Vagina (tissue), 2 donors: Measurements from ENCODE around the gene EXPH5.

ENCODE experiments used
- CTCF ChIP-seq, 3 experiments: fragments of 450-650 bp in 2 of 3; fragments of 200-600 bp in 1 of 3; sonication (generic) in 1 of 3; IDR thresholded peaks; one replicate each; pipeline ENCODE4 v1.5.1; 2017 to 2019; ENCODE audit warnings: antibody characterized with exemption in 3 of 3, mild to moderate bottlenecking in 2 of 3, moderate library complexity in 2 of 3
- POLR2A ChIP-seq, 2 donors: fragments of 450-650 bp; IDR thresholded peaks; one replicate each; pipeline ENCODE4 v1.6.1; 2017; ENCODE audit warnings: antibody characterized with exemption in 2 of 2, mild to moderate bottlenecking in 2 of 2, moderate library complexity in 2 of 2
- POLR2AphosphoS5 ChIP-seq, 2 donors: sonication (generic); formaldehyde crosslinking; IDR thresholded peaks; one replicate each; pipeline ENCODE4 v1.9.0; 2017; ENCODE audit warnings: antibody characterized with exemption in 2 of 2, mild to moderate bottlenecking in 2 of 2, low read depth in 1 of 2; ENCODE audit not compliant: insufficient read depth in 1 of 2

GRCh38 chr11:108472681-108473080 is 120.9 kb downstream of the EXPH5 start:
- no peak for TF ChIP-seq CTCF (IDR thresholded peaks at IDR 0.05)
- no peak for TF ChIP-seq POLR2A (IDR thresholded peaks at IDR 0.05)
- TF ChIP-seq POLR2AphosphoS5 (IDR thresholded peaks at IDR 0.05; ENCODE audit: insufficient read depth in 1 of 2, low read depth in 1 of 2): no peak
